ENCODE measurements around the gene MEN1. TPM values are rescaled to one million over a fixed set of nuclear protein-coding genes. Genes with fewer than 3 reads are reported as not detected.

The MEN1 gene
- total and polyA plus RNA-seq, 2 of the 13 experiments (the other 11 are each of a cell fraction or from before 2014, with no cell fraction given): 20.5 to 27.3 TPM

- no peak for TF ChIP-seq ZNF7 (CRISPR knock-in tag; IDR thresholded peaks at IDR 0.05)
- no peak for TF ChIP-seq ZC3H4 (CRISPR knock-in tag; IDR thresholded peaks at IDR 0.05; ENCODE audit: borderline replicate concordance)
- TF ChIP-seq ZBTB21 (CRISPR knock-in tag; IDR thresholded peaks at IDR 0.05): no peak
- TF ChIP-seq ZNF253 (CRISPR knock-in tag; IDR thresholded peaks at IDR 0.05; ENCODE audit: borderline replicate concordance): no peak
- TF ChIP-seq RNF2 (conservative IDR thresholded peaks at IDR 0.05; ENCODE audit: low read depth): no peak
- no peak for TF ChIP-seq MAF1 (CRISPR knock-in tag; IDR thresholded peaks at IDR 0.05; ENCODE audit: borderline replicate concordance)
- TF ChIP-seq RNF219 (CRISPR knock-in tag; IDR thresholded peaks at IDR 0.05): no peak
- TF ChIP-seq ZNF704 (CRISPR knock-in tag; IDR thresholded peaks at IDR 0.05; ENCODE audit: borderline replicate concordance): no peak
- TF ChIP-seq TCF7L2 (IDR thresholded peaks at IDR 0.05; ENCODE audit: low read depth, low read length): no peak
- TF ChIP-seq ZNF142 (CRISPR knock-in tag; IDR thresholded peaks at IDR 0.05): no peak
- TF ChIP-seq PHF8 (CRISPR knock-in tag; IDR thresholded peaks at IDR 0.05): 0 out of 2 replicates have a peak, but pooled peaks have one; percentile 36
- no peak for TF ChIP-seq NFAT5 (CRISPR knock-in tag; IDR thresholded peaks at IDR 0.05)
- TF ChIP-seq ZFX (CRISPR knock-in tag; IDR thresholded peaks at IDR 0.05; ENCODE audit: low read depth): 0 out of 2 replicates have a peak, but pooled peaks have one; percentile 14
- no peak for TF ChIP-seq PHF20 (CRISPR knock-in tag; IDR thresholded peaks at IDR 0.05)
- TF ChIP-seq DMAP1 (CRISPR knock-in tag; IDR thresholded peaks at IDR 0.05): no peak
Observed at GRCh38 chr11:64802370-64803157, 7.8 kb downstream of the MEN1 start (continued).

All from HepG2 (cell line).